Body of pancreas (tissue), 4 donors: ENCODE data around the gene FMNL2.

Experiments
- POLR2A ChIP-seq, 3 donors: fragments of 450-650 bp; IDR thresholded peaks; one replicate each; pipeline ENCODE4 v1.6.1; 2016; ENCODE audit warnings: antibody characterized with exemption in 3 of 3, mild to moderate bottlenecking in 2 of 3
- TF ChIP-seq, protein P1 (sequence below), 7 experiments: fragments of 450-650 bp in 4 of 7; fragments of 200-600 bp in 3 of 7; sonication (generic) in 3 of 7; IDR thresholded peaks; one replicate each; pipeline ENCODE4 v1.5.1; 2016 to 2019; ENCODE audit warnings: antibody characterized with exemption in 7 of 7

DNA sequence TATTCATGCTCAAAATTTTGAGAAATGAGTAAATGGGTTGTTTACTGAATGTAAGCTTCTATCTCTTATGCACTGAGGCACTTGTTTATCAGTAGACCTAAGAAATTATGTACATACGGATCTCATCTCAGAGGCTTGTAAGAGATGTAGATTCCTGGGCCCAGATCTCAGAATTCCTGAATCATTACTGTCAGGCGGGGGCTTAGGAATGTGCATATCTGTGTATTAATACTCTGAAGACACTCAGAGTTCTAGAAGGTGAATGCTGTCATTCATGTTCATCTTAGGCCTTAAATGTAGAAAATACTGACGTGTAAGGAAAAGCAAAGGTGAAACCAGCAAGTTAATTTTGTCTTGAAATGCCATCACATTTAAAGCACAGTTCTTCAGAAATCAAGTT is 169.6 kb downstream of the FMNL2 start:
- TF ChIP-seq POLR2A (IDR thresholded peaks at IDR 0.05), result no peak
- TF ChIP-seq, protein P1, sequence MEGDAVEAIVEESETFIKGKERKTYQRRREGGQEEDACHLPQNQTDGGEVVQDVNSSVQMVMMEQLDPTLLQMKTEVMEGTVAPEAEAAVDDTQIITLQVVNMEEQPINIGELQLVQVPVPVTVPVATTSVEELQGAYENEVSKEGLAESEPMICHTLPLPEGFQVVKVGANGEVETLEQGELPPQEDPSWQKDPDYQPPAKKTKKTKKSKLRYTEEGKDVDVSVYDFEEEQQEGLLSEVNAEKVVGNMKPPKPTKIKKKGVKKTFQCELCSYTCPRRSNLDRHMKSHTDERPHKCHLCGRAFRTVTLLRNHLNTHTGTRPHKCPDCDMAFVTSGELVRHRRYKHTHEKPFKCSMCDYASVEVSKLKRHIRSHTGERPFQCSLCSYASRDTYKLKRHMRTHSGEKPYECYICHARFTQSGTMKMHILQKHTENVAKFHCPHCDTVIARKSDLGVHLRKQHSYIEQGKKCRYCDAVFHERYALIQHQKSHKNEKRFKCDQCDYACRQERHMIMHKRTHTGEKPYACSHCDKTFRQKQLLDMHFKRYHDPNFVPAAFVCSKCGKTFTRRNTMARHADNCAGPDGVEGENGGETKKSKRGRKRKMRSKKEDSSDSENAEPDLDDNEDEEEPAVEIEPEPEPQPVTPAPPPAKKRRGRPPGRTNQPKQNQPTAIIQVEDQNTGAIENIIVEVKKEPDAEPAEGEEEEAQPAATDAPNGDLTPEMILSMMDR (IDR thresholded peaks at IDR 0.05), result no peak
